Panc1 (cell line): ENCODE data around the gene AP3B1. TPM values are rescaled to one million over a fixed set of nuclear protein-coding genes. Genes with fewer than 3 reads are reported as not detected.
A peak's percentile ranks its signal among the peaks of the same experiment; 100 is the strongest.

Experiments
- ATAC-seq: fragments of 200-7000 bp; cut with Tn5 transposase; 2 replicates; pipeline ENCODE4 v1.9.1; 2020; ENCODE audit warnings: mild to moderate bottlenecking, moderate library complexity
- BruUV-seq: library from RNA; stranded (reverse); fragments of 400-500 nt; replicated peaks from 2 replicates; lab custom pipeline; 2021; lab: Mats Ljungman, UMichigan
- CTCF ChIA-PET: fragments of 300-600 bp; sonication (Branson Sonifier 250); formaldehyde crosslinking; loops from one replicate; lab custom pipeline; 2022; ENCODE audit warnings: antibody characterized with exemption; lab: Charles Lee
- POLR2A ChIA-PET: fragments of 300-600 bp; sonication (Branson Sonifier 250); formaldehyde crosslinking; loops from one replicate; lab custom pipeline; 2022; ENCODE audit warnings: antibody characterized with exemption; lab: Charles Lee
- DNase-seq: peaks from one replicate; pipeline ENCODE4 v3.0.0-alpha.2; 2010; ENCODE audit warnings: low read depth, low spot score
- H3K27ac ChIP-seq: 2 replicates; pipeline ENCODE4 v1.5.1; 2011; ENCODE audit warnings: mild to moderate bottlenecking, low read length, inconsistent platforms
- H3K27me3 ChIP-seq: fragments of 200-500 bp; sonication (Bioruptor generic); 2 replicates; pipeline ENCODE4 v1.6.0; 2014; ENCODE audit warnings: low read length, inconsistent platforms; ENCODE audit not compliant: control insufficient read depth, insufficient read depth
- H3K36me3 ChIP-seq: fragments of 200-500 bp; sonication (Bioruptor generic); 2 replicates; pipeline ENCODE4 v1.5.1; 2014; ENCODE audit warnings: inconsistent platforms, mild to moderate bottlenecking, low read length, moderate library complexity; ENCODE audit not compliant: control insufficient read depth, insufficient read depth
- H3K4me1 ChIP-seq: 2 replicates; pipeline ENCODE4 v1.5.1; 2011; ENCODE audit warnings: inconsistent platforms, mild to moderate bottlenecking, low read length, moderate library complexity; ENCODE audit not compliant: control insufficient read depth, insufficient read depth
- H3K4me3 ChIP-seq, 2 experiments: 2 replicates each; pipeline ENCODE4 v1.5.1; 2011 to 2012; ENCODE audit warnings: low read depth in 2 of 2, low read length in 2 of 2, mild to moderate bottlenecking in 2 of 2, inconsistent platforms in 1 of 2, moderate library complexity in 1 of 2
- H3K9me3 ChIP-seq: fragments of 200-500 bp; sonication (Bioruptor generic); 2 replicates; pipeline ENCODE4 v1.5.1; 2014; ENCODE audit warnings: low read depth, mild to moderate bottlenecking, inconsistent platforms, low read length, moderate library complexity; ENCODE audit not compliant: control insufficient read depth, insufficient read depth
- POLR2AphosphoS5 ChIP-seq: IDR thresholded peaks from 2 replicates; pipeline ENCODE4 v1.6.1; 2012; ENCODE audit warnings: mild to moderate bottlenecking, low read depth, low read length, moderate library complexity
- REST ChIP-seq, 2 experiments: IDR thresholded peaks; 2 replicates each; pipeline ENCODE4 v1.6.1; 2011 to 2012; ENCODE audit warnings: low read depth in 2 of 2, control low read depth in 1 of 2, low read length in 1 of 2, mild to moderate bottlenecking in 1 of 2, moderate library complexity in 1 of 2; ENCODE audit not compliant: insufficient read depth in 1 of 2
- SIN3A ChIP-seq: IDR thresholded peaks from 2 replicates; pipeline ENCODE4 v1.6.1; 2012; ENCODE audit warnings: low read depth, mild to moderate bottlenecking, low read length, moderate library complexity, borderline replicate concordance; ENCODE audit not compliant: insufficient read depth
- TCF7L2 ChIP-seq: IDR thresholded peaks from 2 replicates; pipeline ENCODE4 v1.6.1; 2011; ENCODE audit warnings: mild to moderate bottlenecking, low read depth, low read length, inconsistent platforms
- in situ Hi-C: cut with HindIII; loops from 2 replicates; pipeline ENCODE4 v1.10.0; 2016; ENCODE audit warnings: low sequenced_read_pairs, low pct_unique_long_range_greater_than_20kb
- intact Hi-C: fragments of 100-400 bp; cut with micrococcal nuclease; formaldehyde crosslinking; loops from one replicate; pipeline ENCODE4 v1.10.0; 2022; ENCODE audit not compliant: unreplicated experiment
- total RNA-seq: library from RNA; stranded (reverse); gene quantifications from one replicate; pipeline ENCODE4 v1.2.1, GENCODE V29; 2021; ENCODE audit not compliant: unreplicated experiment
- TF ChIP-seq, protein P1 (sequence below): fragments of 450-650 bp; IDR thresholded peaks from 2 replicates; pipeline ENCODE4 v1.5.1; 2017; ENCODE audit warnings: mild to moderate bottlenecking

Gene AP3B1
- total RNA-seq, 1 experiment from 2014 or later, result 55.4 TPM

GRCh38 chr5:77986261-77986660 is 308.2 kb downstream of the AP3B1 start:
- Histone ChIP-seq H3K27ac (no peak overlapping the region), H3K9me3 (no peaks in the 10 kb centered on the region), H3K4me1 (no peaks in the 10 kb centered on the region), H3K4me3 (no peak overlapping the region), H3K27me3 (no peaks in the 10 kb centered on the region), H3K36me3 (no peaks in the 10 kb centered on the region)
- ChIA-PET CTCF (no interaction called here), POLR2A (no interaction called here)
- BruUV-seq, result no TSS peak
- TF ChIP-seq TCF7L2, result no peak
- no peak for TF ChIP-seq POLR2AphosphoS5
- TF ChIP-seq REST (IDR thresholded peaks at IDR 0.05; ENCODE audit: insufficient read depth in 1 of 2, low read depth in 2 of 2, low read length in 1 of 2), result no peak
- TF ChIP-seq SIN3A, result no peak
- TF ChIP-seq, protein P1, sequence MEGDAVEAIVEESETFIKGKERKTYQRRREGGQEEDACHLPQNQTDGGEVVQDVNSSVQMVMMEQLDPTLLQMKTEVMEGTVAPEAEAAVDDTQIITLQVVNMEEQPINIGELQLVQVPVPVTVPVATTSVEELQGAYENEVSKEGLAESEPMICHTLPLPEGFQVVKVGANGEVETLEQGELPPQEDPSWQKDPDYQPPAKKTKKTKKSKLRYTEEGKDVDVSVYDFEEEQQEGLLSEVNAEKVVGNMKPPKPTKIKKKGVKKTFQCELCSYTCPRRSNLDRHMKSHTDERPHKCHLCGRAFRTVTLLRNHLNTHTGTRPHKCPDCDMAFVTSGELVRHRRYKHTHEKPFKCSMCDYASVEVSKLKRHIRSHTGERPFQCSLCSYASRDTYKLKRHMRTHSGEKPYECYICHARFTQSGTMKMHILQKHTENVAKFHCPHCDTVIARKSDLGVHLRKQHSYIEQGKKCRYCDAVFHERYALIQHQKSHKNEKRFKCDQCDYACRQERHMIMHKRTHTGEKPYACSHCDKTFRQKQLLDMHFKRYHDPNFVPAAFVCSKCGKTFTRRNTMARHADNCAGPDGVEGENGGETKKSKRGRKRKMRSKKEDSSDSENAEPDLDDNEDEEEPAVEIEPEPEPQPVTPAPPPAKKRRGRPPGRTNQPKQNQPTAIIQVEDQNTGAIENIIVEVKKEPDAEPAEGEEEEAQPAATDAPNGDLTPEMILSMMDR, result peak; percentile 24; the same call in 1 of the 2 replicates
- no peak for DNase-seq
- no peak for ATAC-seq
- intact Hi-C loops, result no loop called here
- in situ Hi-C loops, result no loop called here

DNA sequence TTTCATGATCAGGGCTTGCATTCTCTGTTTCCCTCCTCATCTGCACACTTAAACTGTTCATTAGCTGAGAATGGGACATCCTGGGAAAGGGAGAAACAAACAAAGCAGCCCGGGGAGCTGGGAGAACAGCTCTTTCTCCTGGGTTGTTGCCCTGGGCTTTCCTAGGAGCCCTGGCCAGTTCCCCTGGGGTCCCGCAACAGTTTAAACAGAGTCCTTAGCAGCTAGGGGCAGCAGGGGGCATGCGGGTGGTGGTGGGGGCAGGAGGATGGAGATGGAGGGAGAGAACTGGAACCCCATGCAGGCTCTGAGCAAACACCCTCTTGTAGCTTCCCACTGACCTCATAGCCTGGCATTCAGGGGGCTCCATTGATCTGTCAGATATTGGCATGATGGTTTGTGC is 309.3 kb downstream of the AP3B1 start:
- H3K36me3 ChIP-seq, result no peaks in the 10 kb centered on the region
- DNase-seq, result no peak
- no peak overlapping the region for H3K4me3 ChIP-seq
- CTCF ChIA-PET, result interaction anchor here (0.7 kb wide), 1 partner anchor 425 kb away, joined by 7 read pairs; no protein-coding TSS in a partner anchor
- H3K4me1 ChIP-seq, result no peaks in the 10 kb centered on the region
- BruUV-seq, result no TSS peak
- ATAC-seq, result no peak
- intact Hi-C loops, result no loop called here
- no peaks in the 10 kb centered on the region for H3K9me3 ChIP-seq
- H3K27me3 ChIP-seq, result no peaks in the 10 kb centered on the region
- no peak overlapping the region for H3K27ac ChIP-seq
- POLR2A ChIA-PET, result no interaction called here
- TF ChIP-seq POLR2AphosphoS5 (no peak), TCF7L2 (no peak), SIN3A (no peak)
- in situ Hi-C loops, result no loop called here

- no peak for TF ChIP-seq SIN3A
- no peak for TF ChIP-seq REST (IDR thresholded peaks at IDR 0.05; ENCODE audit: insufficient read depth in 1 of 2, low read depth in 2 of 2, low read length in 1 of 2)
- TF ChIP-seq, protein P1, result no peak
- no peak for TF ChIP-seq POLR2AphosphoS5
- no peak for TF ChIP-seq TCF7L2
- no TSS peak for BruUV-seq
- no peaks in the 10 kb centered on the region for H3K36me3 ChIP-seq
- POLR2A ChIA-PET, result no interaction called here
- H3K4me3 ChIP-seq, result no peak overlapping the region
- CTCF ChIA-PET, result no interaction called here
- H3K27ac ChIP-seq, result no peak overlapping the region
- in situ Hi-C loops (no loop called here), intact Hi-C loops (no loop called here)
- H3K9me3 ChIP-seq, result no peaks in the 10 kb centered on the region
- DNase-seq, result no peak
- H3K27me3 ChIP-seq, result no peaks in the 10 kb centered on the region
- no peak for ATAC-seq
- no peaks in the 10 kb centered on the region for H3K4me1 ChIP-seq
Measured at GRCh38 chr5:77984587-77984986, 309.9 kb downstream of the AP3B1 start.
